ENCODE results near the gene FOXA2. TPM values are rescaled to one million over a fixed set of nuclear protein-coding genes. Genes with fewer than 3 reads are reported as not detected.
A peak's percentile ranks its signal among the peaks of the same experiment; 100 is the strongest.

FOXA2 gene
- total RNA-seq (2014; rRNA removed; shearing (Covaris generic)): 6.4 and 19.3 TPM in 2 replicates

- peak; percentile 91 for DNase-seq
- Histone ChIP-seq H3K36me3 (replicated peaks; ENCODE audit: control insufficient read depth, insufficient read depth, low read length) (no peaks in the 10 kb centered on the region), H3K27me3 (ENCODE audit: control insufficient read depth, insufficient read depth, low read length) (peaks cover 97% of the 10 kb centered on the region), H3K4me3 (ENCODE audit: insufficient read depth, low read depth, low read length) (peak within 1 kb of the TSS; percentile 47)
Observed at GRCh38 chr20:22584522-22584921, at the start of gene FOXA2. TSS of gene FOXA2 (minus strand) at chr20:22584572. CDS start at chr20:22584278, 294 bp downstream.

- no peak for DNase-seq
- Histone ChIP-seq H3K27me3 (ENCODE audit: control insufficient read depth, insufficient read depth, low read length) (no peaks in the 10 kb centered on the region), H3K36me3 (replicated peaks; ENCODE audit: control insufficient read depth, insufficient read depth, low read length) (no peaks in the 10 kb centered on the region), H3K4me3 (ENCODE audit: insufficient read depth, low read depth, low read length) (no peak overlapping the region)
Observed at GRCh38 chr20:22630701-22631100, 46.3 kb upstream of the FOXA2 start.

GRCh38 chr20:22629927-22630326 lies 45.6 kb upstream of the FOXA2 start:
- H3K27me3 ChIP-seq (ENCODE audit: control insufficient read depth, insufficient read depth, low read length): no peaks in the 10 kb centered on the region
- H3K36me3 ChIP-seq (replicated peaks; ENCODE audit: control insufficient read depth, insufficient read depth, low read length): no peaks in the 10 kb centered on the region
- DNase-seq: no peak
- H3K4me3 ChIP-seq (ENCODE audit: insufficient read depth, low read depth, low read length): no peak overlapping the region

- H3K36me3 ChIP-seq (replicated peaks; ENCODE audit: control insufficient read depth, insufficient read depth, low read length): no peaks in the 10 kb centered on the region
- no peak for DNase-seq
Observed at GRCh38 chr20:22629447-22629846, 45.1 kb upstream of the FOXA2 start.

DNA sequence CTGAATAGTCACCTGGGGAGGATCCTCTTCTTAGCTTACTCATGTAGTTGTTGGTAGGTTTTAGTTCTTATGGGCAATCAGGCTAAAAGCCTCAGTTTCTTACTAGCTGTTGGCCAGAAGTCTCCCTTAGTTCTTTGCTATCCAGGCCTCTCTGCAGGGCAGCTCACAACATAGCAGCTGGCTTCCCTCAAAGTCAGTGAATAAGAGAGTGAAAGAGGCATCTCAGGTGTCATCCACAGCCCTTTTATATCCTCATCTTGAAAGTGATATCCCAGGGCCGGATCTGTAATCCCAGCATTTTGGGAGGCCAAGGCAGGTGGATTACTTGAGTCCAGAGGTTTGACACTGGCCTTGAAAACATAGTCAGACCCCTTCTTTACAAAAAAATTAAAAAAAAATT lies 42.1 kb upstream of the FOXA2 start:
- Histone ChIP-seq H3K27me3 (ENCODE audit: control insufficient read depth, insufficient read depth, low read length) (peaks cover 1% of the 10 kb centered on the region; the same call in 1 of the 2 replicates), H3K36me3 (replicated peaks; ENCODE audit: control insufficient read depth, insufficient read depth, low read length) (no peaks in the 10 kb centered on the region), H3K4me3 (ENCODE audit: insufficient read depth, low read depth, low read length) (no peak overlapping the region)
- DNase-seq: no peak

More at GRCh38 chr20:22629447-22629846, 45.1 kb upstream of the FOXA2 start:
- no peaks in the 10 kb centered on the region for H3K27me3 ChIP-seq (ENCODE audit: control insufficient read depth, insufficient read depth, low read length)
- H3K4me3 ChIP-seq (ENCODE audit: insufficient read depth, low read depth, low read length): no peak overlapping the region

DNA sequence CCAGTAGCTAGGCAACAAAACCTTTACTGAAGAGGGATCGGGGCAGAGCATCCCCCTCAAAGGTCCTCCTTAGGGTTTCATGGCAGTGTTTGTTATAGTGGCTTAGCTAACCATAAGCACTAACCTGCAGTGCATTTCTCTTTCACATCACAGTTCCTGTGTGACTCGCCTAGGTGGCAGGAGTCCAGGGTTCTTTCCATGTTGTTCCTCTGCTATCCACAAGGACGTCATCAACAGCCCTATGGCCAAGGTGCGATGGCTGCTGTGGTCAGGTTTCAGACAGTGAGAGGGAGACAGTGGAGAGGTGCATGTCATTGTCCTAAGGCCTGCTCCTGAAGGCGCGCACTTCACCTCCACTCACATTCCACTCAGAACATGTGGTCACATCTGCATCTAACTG lies 38.8 kb upstream of the FOXA2 start:
- no peaks in the 10 kb centered on the region for H3K36me3 ChIP-seq (replicated peaks; ENCODE audit: control insufficient read depth, insufficient read depth, low read length)
- H3K27me3 ChIP-seq (ENCODE audit: control insufficient read depth, insufficient read depth, low read length): peaks cover 4% of the 10 kb centered on the region; the same call in 1 of the 2 replicates
- H3K4me3 ChIP-seq (ENCODE audit: insufficient read depth, low read depth, low read length): no peak overlapping the region
- peak; percentile 13 for DNase-seq

GRCh38 chr20:22620342-22620741 lies 36.0 kb upstream of the FOXA2 start:
- peaks cover 4% of the 10 kb centered on the region; the same call in 1 of the 2 replicates for H3K27me3 ChIP-seq (ENCODE audit: control insufficient read depth, insufficient read depth, low read length)

DNA sequence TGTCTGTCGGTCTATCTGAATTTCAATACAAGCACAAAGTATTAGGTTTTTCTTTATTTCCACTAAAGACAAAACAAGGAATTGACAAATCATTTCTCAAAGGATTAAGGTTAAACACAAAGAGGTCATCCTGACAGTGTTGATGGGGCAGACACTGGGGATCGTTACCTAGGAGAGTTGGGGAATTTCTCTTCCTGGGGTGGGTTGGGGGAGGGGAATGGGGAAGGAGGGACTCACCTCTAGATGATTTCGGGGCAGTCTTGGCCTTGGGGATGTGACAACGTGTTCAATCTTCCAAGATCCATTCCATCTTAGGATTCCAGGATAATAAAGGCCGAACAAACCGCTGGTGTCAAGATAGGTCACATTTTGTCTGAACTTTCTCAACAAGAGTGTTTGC lies 35.4 kb upstream of the FOXA2 start:
- peak; percentile 32 for DNase-seq
- Histone ChIP-seq H3K27me3 (ENCODE audit: control insufficient read depth, insufficient read depth, low read length) (peaks cover 4% of the 10 kb centered on the region; the same call in 1 of the 2 replicates), H3K4me3 (ENCODE audit: insufficient read depth, low read depth, low read length) (no peak overlapping the region), H3K36me3 (replicated peaks; ENCODE audit: control insufficient read depth, insufficient read depth, low read length) (no peaks in the 10 kb centered on the region)

More at GRCh38 chr20:22620342-22620741, 36.0 kb upstream of the FOXA2 start:
- Histone ChIP-seq H3K36me3 (replicated peaks; ENCODE audit: control insufficient read depth, insufficient read depth, low read length) (no peaks in the 10 kb centered on the region), H3K4me3 (ENCODE audit: insufficient read depth, low read depth, low read length) (no peak overlapping the region)
- DNase-seq: peak; percentile 17

DNA sequence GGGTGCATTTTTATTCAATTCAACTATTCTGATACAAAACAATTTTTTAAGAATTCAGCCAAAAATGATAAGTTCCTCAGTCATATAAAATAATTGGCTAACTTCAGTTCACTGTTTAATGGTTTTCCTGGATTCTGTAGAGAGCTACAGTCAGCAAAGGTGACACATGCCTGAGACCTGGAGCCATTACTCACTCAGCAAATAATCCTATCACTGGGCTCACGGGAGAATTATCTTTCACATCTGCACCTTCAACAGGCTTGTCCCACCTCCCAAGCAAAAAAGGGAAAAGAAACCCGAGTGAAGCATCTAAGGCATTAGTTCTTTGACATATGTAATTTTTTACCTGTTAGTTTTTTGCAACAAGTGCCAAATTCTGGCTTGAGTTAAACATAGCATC lies 34.9 kb upstream of the FOXA2 start:
- H3K4me3 ChIP-seq (ENCODE audit: insufficient read depth, low read depth, low read length): no peak overlapping the region
- peaks cover 4% of the 10 kb centered on the region; the same call in 1 of the 2 replicates for H3K27me3 ChIP-seq (ENCODE audit: control insufficient read depth, insufficient read depth, low read length)
- DNase-seq: no peak
- no peaks in the 10 kb centered on the region for H3K36me3 ChIP-seq (replicated peaks; ENCODE audit: control insufficient read depth, insufficient read depth, low read length)

DNA sequence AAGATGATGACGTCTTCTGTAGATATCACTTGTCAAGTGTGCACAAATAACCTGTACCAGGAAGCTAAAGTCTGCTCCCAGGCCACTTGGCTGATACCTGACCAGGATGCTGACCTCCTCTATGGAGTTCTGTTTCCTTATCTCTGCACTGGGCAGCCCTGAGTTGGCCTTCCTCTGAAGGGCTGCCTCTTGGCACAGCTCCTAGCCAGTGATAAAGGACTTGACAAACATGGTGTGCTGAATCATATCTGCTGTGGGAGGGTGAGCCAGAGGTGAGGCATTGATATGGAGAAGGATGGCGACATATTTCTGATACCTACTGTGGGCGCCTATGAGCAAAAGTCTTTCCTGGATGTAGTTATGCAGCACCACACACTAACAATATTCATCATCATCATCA lies 32.8 kb upstream of the FOXA2 start:
- no peaks in the 10 kb centered on the region for H3K36me3 ChIP-seq (replicated peaks; ENCODE audit: control insufficient read depth, insufficient read depth, low read length)
- no peak overlapping the region for H3K4me3 ChIP-seq (ENCODE audit: insufficient read depth, low read depth, low read length)
- peaks cover 4% of the 10 kb centered on the region; the same call in 1 of the 2 replicates for H3K27me3 ChIP-seq (ENCODE audit: control insufficient read depth, insufficient read depth, low read length)
- DNase-seq: no peak

DNA sequence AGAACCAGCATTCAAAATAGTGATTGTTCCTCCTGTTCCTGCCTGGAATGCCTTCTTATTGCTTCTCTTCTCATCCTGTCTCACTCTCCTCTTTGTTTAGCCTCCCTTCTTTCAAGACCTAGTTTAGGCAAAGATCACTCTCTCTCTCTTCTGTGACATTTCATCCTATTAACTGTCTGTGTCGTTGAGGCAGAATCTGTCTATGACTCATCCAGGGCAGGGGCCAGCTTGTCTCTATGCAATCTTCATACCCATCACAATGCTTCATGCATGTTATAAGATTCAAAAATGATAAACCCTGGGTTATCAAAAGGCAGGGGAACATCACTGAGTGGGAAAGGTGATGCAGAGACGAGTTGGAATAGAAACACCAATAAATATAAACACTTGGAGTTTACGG lies 32.2 kb upstream of the FOXA2 start:
- DNase-seq: no peak
- Histone ChIP-seq H3K4me3 (ENCODE audit: insufficient read depth, low read depth, low read length) (no peak overlapping the region), H3K36me3 (replicated peaks; ENCODE audit: control insufficient read depth, insufficient read depth, low read length) (no peaks in the 10 kb centered on the region), H3K27me3 (ENCODE audit: control insufficient read depth, insufficient read depth, low read length) (peaks cover 2% of the 10 kb centered on the region; the same call in 1 of the 2 replicates)

GRCh38 chr20:22615425-22615824 lies 31.1 kb upstream of the FOXA2 start:
- Histone ChIP-seq H3K27me3 (ENCODE audit: control insufficient read depth, insufficient read depth, low read length) (no peaks in the 10 kb centered on the region; the same call in 1 of the 2 replicates), H3K4me3 (ENCODE audit: insufficient read depth, low read depth, low read length) (no peak overlapping the region), H3K36me3 (replicated peaks; ENCODE audit: control insufficient read depth, insufficient read depth, low read length) (no peaks in the 10 kb centered on the region)
- no peak for DNase-seq

GRCh38 chr20:22611636-22612035 lies 27.3 kb upstream of the FOXA2 start:
- Histone ChIP-seq H3K4me3 (ENCODE audit: insufficient read depth, low read depth, low read length) (no peak overlapping the region), H3K36me3 (replicated peaks; ENCODE audit: control insufficient read depth, insufficient read depth, low read length) (no peaks in the 10 kb centered on the region), H3K27me3 (ENCODE audit: control insufficient read depth, insufficient read depth, low read length) (no peaks in the 10 kb centered on the region)
- DNase-seq: no peak

DNA sequence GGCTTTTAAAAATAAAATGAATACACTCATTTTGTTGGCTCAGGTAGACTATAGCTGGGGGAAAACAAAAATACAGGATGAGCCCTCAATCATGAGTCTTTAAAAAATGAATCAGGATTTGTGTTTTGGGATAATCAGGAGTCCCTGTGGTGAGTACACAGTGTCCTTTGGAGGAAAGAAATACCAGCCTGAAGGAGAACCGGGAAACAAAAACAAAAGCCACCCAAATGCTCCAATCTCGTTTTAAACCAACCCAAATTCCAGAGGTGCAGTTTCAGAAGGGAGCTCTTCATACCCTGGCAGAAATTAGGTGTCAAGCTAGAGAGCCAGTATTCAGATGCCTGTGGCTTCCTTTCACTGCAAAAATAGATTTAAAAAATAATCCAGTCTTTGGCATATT lies 23.3 kb upstream of the FOXA2 start:
- Histone ChIP-seq H3K27me3 (ENCODE audit: control insufficient read depth, insufficient read depth, low read length) (no peaks in the 10 kb centered on the region; the same call in 1 of the 2 replicates), H3K36me3 (replicated peaks; ENCODE audit: control insufficient read depth, insufficient read depth, low read length) (no peaks in the 10 kb centered on the region), H3K4me3 (ENCODE audit: insufficient read depth, low read depth, low read length) (no peak overlapping the region)
- DNase-seq: no peak

DNA sequence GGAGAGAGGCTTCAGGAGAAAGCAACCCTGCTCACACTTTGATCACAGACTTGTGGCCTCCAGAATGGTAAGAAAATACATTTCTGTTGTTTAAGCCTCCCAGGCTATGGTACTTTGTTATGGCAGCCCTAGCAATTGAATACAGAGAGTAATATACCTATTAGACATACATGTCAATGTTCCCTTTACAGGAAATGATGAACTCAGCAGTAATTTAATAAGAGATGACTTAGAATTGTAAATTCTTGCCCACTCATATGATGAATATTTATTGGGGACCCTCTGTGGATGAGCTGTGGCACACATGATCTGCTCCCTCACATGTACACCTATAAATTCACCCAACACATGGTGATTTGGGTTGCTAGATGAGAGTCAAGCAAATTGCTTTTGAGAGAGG lies 20.4 kb upstream of the FOXA2 start:
- Histone ChIP-seq H3K4me3 (ENCODE audit: insufficient read depth, low read depth, low read length) (no peak overlapping the region), H3K36me3 (replicated peaks; ENCODE audit: control insufficient read depth, insufficient read depth, low read length) (no peaks in the 10 kb centered on the region), H3K27me3 (ENCODE audit: control insufficient read depth, insufficient read depth, low read length) (peaks cover 2% of the 10 kb centered on the region; the same call in 1 of the 2 replicates)
- DNase-seq: no peak
